Measurements from ENCODE around the gene PRRT1.

- TF ChIP-seq CTCF (IDR thresholded peaks at IDR 0.05) (no peak), POLR2A (IDR thresholded peaks at IDR 0.05) (no peak)
Measured at GRCh38 chr6:32189069-32189741, 37.5 kb upstream of the PRRT1 start.
